GM21737 (cell line): ENCODE results near the gene AQP12A.
"Not testable (repeated sequence)": the region's sequence is repeated elsewhere in the genome, so short reads cannot be mapped to it uniquely, and the experiment has no call there.

Source experiments
- ATAC-seq: cut with Tn5 transposase; IDR thresholded peaks from one replicate; pipeline ENCODE4 v1.9.1; 2021; ENCODE audit warnings: mild to moderate bottlenecking, moderate library complexity; ENCODE audit not compliant: unreplicated experiment

Gene AQP12A

GRCh38 chr2:240686460-240686859 lies 5.2 kb upstream of the AQP12A start:
- ATAC-seq, result no peak

GRCh38 chr2:240687045-240687740 lies 4.5 kb upstream of the AQP12A start:
- no peak for ATAC-seq

- no peak for ATAC-seq
These were observed 3.7 kb upstream of the AQP12A start for GRCh38 chr2:240687741-240688552.

- ATAC-seq, result no peak
These were observed 3.1 kb upstream of the AQP12A start for GRCh38 chr2:240688553-240688919.

- ATAC-seq, result no peak
These were observed 1.7 kb upstream of the AQP12A start for GRCh38 chr2:240689975-240690374.

- not testable (repeated sequence) for ATAC-seq
These were observed 1.1 kb upstream of the AQP12A start for GRCh38 chr2:240690421-240691074.

- not testable (repeated sequence) for ATAC-seq
These were observed 615 bp upstream of the AQP12A start for GRCh38 chr2:240691075-240691427.

- ATAC-seq, result not testable (repeated sequence)
These were observed 1.2 kb downstream of the AQP12A start for GRCh38 chr2:240692583-240693561.

- not testable (repeated sequence) for ATAC-seq
These were observed 2.6 kb downstream of the AQP12A start for GRCh38 chr2:240694304-240694703.

GRCh38 chr2:240695593-240695992 lies 3.9 kb downstream of the AQP12A start:
- ATAC-seq, result not testable (repeated sequence)

GRCh38 chr2:240696469-240696868 lies 4.8 kb downstream of the AQP12A start:
- not testable (repeated sequence) for ATAC-seq

GRCh38 chr2:240698852-240699561 lies 7.3 kb downstream of the AQP12A start:
- not testable (repeated sequence) for ATAC-seq

GRCh38 chr2:240699835-240700234 lies 8.2 kb downstream of the AQP12A start:
- ATAC-seq, result not testable (repeated sequence)

GRCh38 chr2:240700616-240701015 lies 8.9 kb downstream of the AQP12A start:
- not testable (repeated sequence) for ATAC-seq

GRCh38 chr2:240701091-240701735 lies 9.5 kb downstream of the AQP12A start:
- no peak for ATAC-seq

GRCh38 chr2:240701736-240702639 lies 10.3 kb downstream of the AQP12A start:
- ATAC-seq, result no peak

GRCh38 chr2:240702640-240703011 lies 11.0 kb downstream of the AQP12A start:
- no peak for ATAC-seq
